HCT116 (cell line): ENCODE data around the gene SIAH2. TPM values are rescaled to one million over a fixed set of nuclear protein-coding genes. Genes with fewer than 3 reads are reported as not detected.

Experiments used
- ATAC-seq: fragments of 200-7000 bp; cut with Tn5 transposase; 2 replicates; pipeline ENCODE4 v1.9.1; 2020; ENCODE audit warnings: mild to moderate bottlenecking, moderate library complexity
- BruUV-seq: library from RNA; stranded (reverse); fragments of 400-500 nt; replicated peaks from 2 replicates; lab custom pipeline; 2021; lab: Mats Ljungman, UMichigan
- CTCF ChIA-PET: fragments of 300-600 bp; sonication (Branson Sonifier 250); formaldehyde crosslinking; loops from one replicate; lab custom pipeline; 2021; ENCODE audit warnings: antibody characterized with exemption; lab: Charles Lee
- POLR2A ChIA-PET: fragments of 300-600, 350-600 bp; sonication (Branson Sonifier 250); formaldehyde crosslinking; loops from one replicate; lab custom pipeline; 2021; ENCODE audit warnings: antibody characterized with exemption; lab: Charles Lee
- RAD21 ChIA-PET, 2 experiments: fragments of 300-600 bp; sonication (Branson Sonifier 250); formaldehyde crosslinking; loops; one replicate each; lab custom pipeline; 2023; ENCODE audit warnings: low total read pairs in 2 of 2; ENCODE audit not compliant: uncharacterized antibody in 2 of 2, unreplicated experiment in 2 of 2, low non-redundant PET in 1 of 2; lab: Charles Lee
- DNase-seq: peaks from one replicate; pipeline ENCODE4 v3.0.0-alpha.2; 2010; ENCODE audit warnings: low read depth, low spot score
- H2AFZ ChIP-seq: fragments of 200-600 bp; shearing (Covaris generic), sonication (generic); 2 replicates; pipeline ENCODE4 v1.6.1; 2017; ENCODE audit warnings: low read depth, mixed run types, mixed read lengths, antibody characterized with exemption, low read length; ENCODE audit not compliant: poor library complexity, severe bottlenecking
- H3K27ac ChIP-seq: 2 replicates; pipeline ENCODE4 v1.5.1; 2012; ENCODE audit warnings: low read depth, low read length
- H3K27me3 ChIP-seq: fragments of 200-600 bp; sonication (generic); 2 replicates; pipeline ENCODE4 v1.6.1; 2016; ENCODE audit warnings: mixed run types, low read length, mixed read lengths; ENCODE audit not compliant: insufficient read depth
- H3K36me3 ChIP-seq, 2 experiments: fragments of 200-500 bp in 1 of 2; fragments of 200-600 bp in 1 of 2; sonication (Bioruptor generic) in 1 of 2; sonication (generic) in 1 of 2; 2 replicates each; pipeline versions ENCODE4 v1.5.1 to v1.6.1; 2014 to 2016; ENCODE audit warnings: low read length in 2 of 2, inconsistent platforms in 1 of 2, mixed read lengths in 1 of 2, mixed run types in 1 of 2; ENCODE audit not compliant: insufficient read depth in 2 of 2, control insufficient read depth in 1 of 2
- H3K4me1 ChIP-seq, 2 experiments: fragments of 200-600 bp in 1 of 2; sonication (generic) in 1 of 2; 2 replicates each; pipeline versions ENCODE4 v1.5.1 to v1.6.1; 2012 to 2017; ENCODE audit warnings: low read length in 2 of 2, inconsistent platforms in 1 of 2, mild to moderate bottlenecking in 1 of 2, mixed read lengths in 1 of 2, mixed run types in 1 of 2, moderate library complexity in 1 of 2; ENCODE audit not compliant: insufficient read depth in 2 of 2, control insufficient read depth in 1 of 2
- H3K4me2 ChIP-seq: fragments of 200-600 bp; sonication (generic); 2 replicates; pipeline ENCODE4 v1.6.1; 2017; ENCODE audit warnings: mixed run types, low read length, mixed read lengths
- H3K4me3 ChIP-seq, 2 experiments: fragments of 200-600 bp in 1 of 2; sonication (generic) in 1 of 2; replicated peaks in 1 of 2; 2 replicates each; pipeline ENCODE4 v1.5.1; 2011 to 2016; ENCODE audit warnings: low read length in 2 of 2, control low read depth in 1 of 2, low read depth in 1 of 2, mild to moderate bottlenecking in 1 of 2, mixed read lengths in 1 of 2, mixed run types in 1 of 2
- H3K79me2 ChIP-seq: fragments of 200-600 bp; sonication (generic); 2 replicates; pipeline ENCODE4 v1.6.1; 2017; ENCODE audit warnings: mild to moderate bottlenecking, mixed run types, low read length, moderate library complexity, mixed read lengths; ENCODE audit not compliant: insufficient read depth
- H3K9ac ChIP-seq: fragments of 200-600 bp; sonication (generic); 2 replicates; pipeline ENCODE4 v1.6.1; 2016; ENCODE audit warnings: low read length, mixed read lengths
- H3K9me2 ChIP-seq: fragments of 200-600 bp; sonication (generic), shearing (Covaris generic); 2 replicates; pipeline ENCODE4 v1.6.1; 2017; ENCODE audit warnings: mixed run types, mild to moderate bottlenecking, moderate library complexity; ENCODE audit not compliant: insufficient read depth
- H3K9me3 ChIP-seq, 2 experiments: fragments of 200-500 bp in 1 of 2; fragments of 200-600 bp in 1 of 2; sonication (Bioruptor generic) in 1 of 2; sonication (generic) in 1 of 2; 2 replicates each; pipeline ENCODE4 v1.6.1; 2014 to 2017; ENCODE audit warnings: low read length in 2 of 2, mixed read lengths in 2 of 2, inconsistent platforms in 1 of 2, low read depth in 1 of 2, mild to moderate bottlenecking in 1 of 2, mixed run types in 1 of 2, moderate library complexity in 1 of 2; ENCODE audit not compliant: control insufficient read depth in 1 of 2, insufficient read depth in 1 of 2
- H4K20me1 ChIP-seq: fragments of 200-600 bp; sonication (generic), shearing (Covaris generic); 2 replicates; pipeline ENCODE4 v1.6.1; 2017; ENCODE audit warnings: mixed run types, mild to moderate bottlenecking, moderate library complexity; ENCODE audit not compliant: insufficient read depth
- CTCF ChIP-seq, 3 experiments: fragments of 200-600 bp in 1 of 3; sonication (generic) in 1 of 3; IDR thresholded peaks in 2 of 3; conservative IDR thresholded peaks in 1 of 3; 2 replicates each; pipeline ENCODE4 v1.5.1; 2012 to 2017; ENCODE audit warnings: low read depth in 2 of 3, low read length in 2 of 3, antibody characterized with exemption in 1 of 3, borderline replicate concordance in 1 of 3, control low read depth in 1 of 3, mild to moderate bottlenecking in 1 of 3, mixed read lengths in 1 of 3, mixed run types in 1 of 3, moderate library complexity in 1 of 3; ENCODE audit not compliant: insufficient read depth in 1 of 3
- EZH2 ChIP-seq: fragments of 200-600 bp; sonication (generic); IDR thresholded peaks from 2 replicates; pipeline ENCODE4 v1.6.1; 2017; ENCODE audit warnings: antibody characterized with exemption, mixed run types
- EZH2phosphoT487 ChIP-seq: fragments of 200-600 bp; IDR thresholded peaks from 2 replicates; pipeline ENCODE4 v1.6.1; 2018; ENCODE audit warnings: antibody characterized with exemption, borderline replicate concordance
- REST ChIP-seq: IDR thresholded peaks from 2 replicates; pipeline ENCODE4 v1.6.1; 2012; ENCODE audit warnings: low read depth
- SP1 ChIP-seq: IDR thresholded peaks from 2 replicates; pipeline ENCODE4 v1.6.1; 2012; ENCODE audit warnings: low read depth
- YY1 ChIP-seq: IDR thresholded peaks from 2 replicates; pipeline ENCODE4 v1.6.1; 2011; ENCODE audit warnings: low read length, low read depth, moderate library complexity, mild to moderate bottlenecking; ENCODE audit not compliant: insufficient replicate concordance; ENCODE audit errors: extremely low read depth
- ZBTB33 ChIP-seq: IDR thresholded peaks from 2 replicates; pipeline ENCODE4 v1.6.1; 2011; ENCODE audit warnings: mild to moderate bottlenecking, low read length, moderate library complexity; ENCODE audit not compliant: insufficient replicate concordance; ENCODE audit errors: extremely low read depth
- intact Hi-C: fragments of 100-400 bp; cut with micrococcal nuclease; formaldehyde crosslinking; loops from 2 replicates; pipeline ENCODE4 v1.10.0; 2022
- total RNA-seq: library from RNA; stranded (reverse); gene quantifications from one replicate; pipeline ENCODE4 v1.2.1, GENCODE V29; 2021; ENCODE audit not compliant: unreplicated experiment

The SIAH2 gene
- total RNA-seq, 1 experiment from 2014 or later, result 39.9 TPM

- CTCF ChIA-PET, result no interaction called here
- Histone ChIP-seq H4K20me1 (no peaks in the 10 kb centered on the region), H3K79me2 (no peaks in the 10 kb centered on the region), H3K9ac (no peak overlapping the region), H3K4me1 (peaks cover 0 to 14% of the 10 kb centered on the region in 2 experiments; a peak in 2 of 4 replicates), H3K9me2 (no peaks in the 10 kb centered on the region), H3K4me2 (no peak overlapping the region), H2AFZ (no peak overlapping the region), H3K27ac (no peak overlapping the region), H3K9me3 (no peaks in the 10 kb centered on the region), H3K27me3 (no peaks in the 10 kb centered on the region), H3K4me3 (no peak overlapping the region), H3K36me3 (no peaks in the 10 kb centered on the region)
- RAD21 ChIA-PET, result no interaction called here
- DNase-seq (no peak), ATAC-seq (no peak)
- TF ChIP-seq CTCF (IDR thresholded peaks at IDR 0.05 in 2 of 3, conservative IDR thresholded peaks at IDR 0.05 in 1 of 3; ENCODE audit: borderline replicate concordance in 1 of 3, insufficient read depth in 1 of 3, low read depth in 2 of 3, low read length in 2 of 3) (no peak), YY1 (no peak), SP1 (no peak), REST (no peak), EZH2phosphoT487 (no peak), EZH2 (no peak), ZBTB33 (no peak)
- intact Hi-C loops, result no loop called here
- POLR2A ChIA-PET, result interaction anchor here (1.5 kb wide), 1 partner anchor 27 kb away, joined by 9 read pairs; the partner anchor contains the start of gene SIAH2
- BruUV-seq, result no TSS peak
These were observed 27.7 kb upstream of the SIAH2 start for GRCh38 chr3:150790629-150791028.
